B cell (primary cell): ENCODE results near the gene WFDC1. TPM values are rescaled to one million over a fixed set of nuclear protein-coding genes. Genes with fewer than 3 reads are reported as not detected.

Source experiments
- ATAC-seq: fragments of 200-7000 bp; cut with Tn5 transposase; one replicate; pipeline ENCODE4 v1.10.0; 2021; ENCODE audit warnings: low read depth, mild to moderate bottlenecking, moderate number of reproducible peaks, moderate library complexity
- CTCF ChIA-PET: fragments of 350-600 bp; sonication (Branson Sonifier 250); formaldehyde crosslinking; loops from one replicate; lab custom pipeline; 2021; ENCODE audit warnings: antibody characterized with exemption, inconsistent platforms; lab: Charles Lee
- POLR2A ChIA-PET: fragments of 350-600 bp; sonication (Branson Sonifier 250); formaldehyde crosslinking; loops from one replicate; lab custom pipeline; 2021; ENCODE audit warnings: antibody characterized with exemption; lab: Charles Lee
- DNase-seq: peaks from one replicate; pipeline ENCODE4 v3.0.0; 2013
- H2AFZ ChIP-seq: 2 replicates; pipeline ENCODE4 v1.6.1; 2012; ENCODE audit warnings: mild to moderate bottlenecking, low read depth, low read length; ENCODE audit not compliant: insufficient read depth, poor library complexity, severe bottlenecking
- H3K27ac ChIP-seq, 2 donors: 1 replicate in 1 of 2; 2 replicates in 1 of 2; pipeline ENCODE4 v1.5.1; 2012 to 2013; ENCODE audit warnings: low read length in 2 of 2, mild to moderate bottlenecking in 2 of 2, moderate library complexity in 1 of 2
- H3K27me3 ChIP-seq, 4 experiments: fragments of 200-600 bp in 1 of 4; sonication (generic) in 1 of 4; replicated peaks in 1 of 4; 1 replicate in 2 of 4; 2 replicates in 2 of 4; pipeline versions ENCODE4 v1.6.1 to v1.7.0; 2013 to 2016; ENCODE audit warnings: low read length in 3 of 4, mild to moderate bottlenecking in 2 of 4, mixed read lengths in 1 of 4, moderate library complexity in 1 of 4; ENCODE audit not compliant: insufficient read depth in 4 of 4, control insufficient read depth in 3 of 4; ENCODE audit errors: control extremely low read depth in 1 of 4
- H3K36me3 ChIP-seq, 2 experiments: replicated peaks in 1 of 2; 1 replicate in 1 of 2; 2 replicates in 1 of 2; pipeline versions ENCODE4 v1.6.1 to v1.7.1; 2013; ENCODE audit warnings: low read length in 1 of 2; ENCODE audit not compliant: insufficient read depth in 2 of 2, control insufficient read depth in 1 of 2; ENCODE audit errors: control extremely low read depth in 1 of 2, extremely low read depth in 1 of 2
- H3K4me1 ChIP-seq, 2 donors: fragments of 200-600 bp in 1 of 2; sonication (generic) in 1 of 2; 1 replicate in 1 of 2; 2 replicates in 1 of 2; pipeline versions ENCODE4 v1.5.1 to v1.6.1; 2013 to 2017; ENCODE audit warnings: low read length in 2 of 2; ENCODE audit not compliant: control insufficient read depth in 2 of 2, insufficient read depth in 2 of 2
- H3K4me2 ChIP-seq: replicated peaks from 2 replicates; pipeline ENCODE3; 2012; ENCODE audit warnings: mild to moderate bottlenecking, low read depth, low read length; ENCODE audit not compliant: poor library complexity, severe bottlenecking
- H3K4me3 ChIP-seq, 5 experiments: fragments of 200-600 bp in 1 of 5; sonication (generic) in 1 of 5; 1 replicate in 3 of 5; 2 replicates in 2 of 5; pipeline versions ENCODE4 v1.5.1 to v1.7.0; 2011 to 2016; ENCODE audit warnings: low read length in 4 of 5, mild to moderate bottlenecking in 4 of 5, low read depth in 2 of 5, control low read depth in 1 of 5, moderate library complexity in 1 of 5; ENCODE audit not compliant: insufficient read depth in 1 of 5; ENCODE audit errors: control extremely low read depth in 1 of 5, extremely low read depth in 1 of 5
- H3K79me2 ChIP-seq: fragments of 200-600 bp; sonication (generic); one replicate; pipeline ENCODE4 v1.6.0; 2016; ENCODE audit warnings: low read length; ENCODE audit not compliant: control insufficient read depth, insufficient read depth
- H3K9ac ChIP-seq: fragments of 200-600 bp; sonication (generic); 2 replicates; pipeline ENCODE4 v1.6.1; 2017; ENCODE audit warnings: mild to moderate bottlenecking, low read length, moderate library complexity
- H3K9me3 ChIP-seq, 3 donors: one replicate each; pipeline versions ENCODE4 v1.6.1 to v1.7.1; 2013; ENCODE audit warnings: low read length in 2 of 3; ENCODE audit not compliant: control insufficient read depth in 2 of 3, insufficient read depth in 1 of 3; ENCODE audit errors: control extremely low read depth in 1 of 3
- H4K20me1 ChIP-seq: 2 replicates; pipeline ENCODE4 v1.6.0; 2012; ENCODE audit warnings: mild to moderate bottlenecking, low read length; ENCODE audit not compliant: insufficient read depth, control insufficient read depth, poor library complexity, severe bottlenecking
- H3K27ac Mint-ChIP-seq: one replicate; pipeline ENCODE4 v1.8.0; 2021; ENCODE audit warnings: mixed read lengths
- H3K27me3 Mint-ChIP-seq: one replicate; pipeline ENCODE4 v1.8.0; 2021; ENCODE audit warnings: mixed read lengths
- H3K4me1 Mint-ChIP-seq: one replicate; pipeline ENCODE4 v1.8.0; 2021; ENCODE audit warnings: mixed read lengths
- H3K4me3 Mint-ChIP-seq: one replicate; pipeline ENCODE4 v1.8.0; 2021; ENCODE audit warnings: mixed read lengths
- H3K9me3 Mint-ChIP-seq: one replicate; pipeline ENCODE4 v1.8.0; 2022; ENCODE audit warnings: mixed read lengths; ENCODE audit not compliant: insufficient read depth
- EZH2 ChIP-seq: IDR thresholded peaks from 2 replicates; pipeline ENCODE4 v1.6.1; 2012; ENCODE audit warnings: borderline replicate concordance, low read depth, mild to moderate bottlenecking, moderate library complexity, low read length; ENCODE audit not compliant: insufficient read depth, poor library complexity, severe bottlenecking
- WGBS: methylation state at CpG from one replicate; pipeline ENCODE4 v1.1.5; 2013; ENCODE audit warnings: missing lambda C conversion rate; ENCODE audit not compliant: insufficient coverage; 5-methylcytosine and 5-hydroxymethylcytosine counted together
- intact Hi-C: fragments of 100-400 bp; cut with micrococcal nuclease; formaldehyde crosslinking; loops from one replicate; pipeline ENCODE4 v1.10.0; 2022
- polyA plus RNA-seq: library from polyadenylated mRNA; depleted of rRNA; stranded (reverse); fragments of >200 nt; gene quantifications from 2 replicates; pipeline ENCODE4 v1.2.3, GENCODE V29; 2012
- total RNA-seq, 2 donors: library from RNA; stranded (reverse); fragments of 120-200 nt in 1 of 2; gene quantifications; 1 replicate in 1 of 2; 2 replicates in 1 of 2; pipeline versions ENCODE4 v1.2.3 to v1.2.4, GENCODE V29; 2013 to 2022
- TF ChIP-seq, protein P1 (sequence below): fragments of 200-600 bp; IDR thresholded peaks from one replicate; pipeline ENCODE4 v1.8.0; 2022; ENCODE audit warnings: antibody characterized with exemption, mild to moderate bottlenecking

Gene WFDC1
- total and polyA plus RNA-seq, 2 donors (not counting 1 experiment from before 2014, with no cell fraction given) = not detected

- no peak overlapping the region for H2AFZ ChIP-seq
- H3K4me2 ChIP-seq = no peak overlapping the region
- H3K9me3 ChIP-seq = no peaks in the 10 kb centered on the region
- ChIA-PET POLR2A (no interaction called here), CTCF (no interaction called here)
- 69% methylated on average over 6 of the region's 11 CpGs for WGBS
- DNase-seq = no peak
- Mint-ChIP-seq H3K27me3 (peaks cover 51% of the 10 kb centered on the region), H3K4me1 (peaks cover 5% of the 10 kb centered on the region), H3K9me3 (no peaks in the 10 kb centered on the region), H3K27ac (no peak overlapping the region), H3K4me3 (no peak overlapping the region)
- H3K27ac ChIP-seq = no peak overlapping the region
- no peak for ATAC-seq
- no peak overlapping the region for H3K9ac ChIP-seq
- peaks cover 0 to 39% (median 2%) of the 10 kb centered on the region in 4 experiments for H3K27me3 ChIP-seq
- intact Hi-C loops = no loop called here
- no peaks in the 10 kb centered on the region for H4K20me1 ChIP-seq
- no peak overlapping the region for H3K4me3 ChIP-seq
- H3K4me1 ChIP-seq = no peaks in the 10 kb centered on the region
- no peaks in the 10 kb centered on the region for H3K36me3 ChIP-seq
- no peaks in the 10 kb centered on the region for H3K79me2 ChIP-seq
- TF ChIP-seq, protein P1, sequence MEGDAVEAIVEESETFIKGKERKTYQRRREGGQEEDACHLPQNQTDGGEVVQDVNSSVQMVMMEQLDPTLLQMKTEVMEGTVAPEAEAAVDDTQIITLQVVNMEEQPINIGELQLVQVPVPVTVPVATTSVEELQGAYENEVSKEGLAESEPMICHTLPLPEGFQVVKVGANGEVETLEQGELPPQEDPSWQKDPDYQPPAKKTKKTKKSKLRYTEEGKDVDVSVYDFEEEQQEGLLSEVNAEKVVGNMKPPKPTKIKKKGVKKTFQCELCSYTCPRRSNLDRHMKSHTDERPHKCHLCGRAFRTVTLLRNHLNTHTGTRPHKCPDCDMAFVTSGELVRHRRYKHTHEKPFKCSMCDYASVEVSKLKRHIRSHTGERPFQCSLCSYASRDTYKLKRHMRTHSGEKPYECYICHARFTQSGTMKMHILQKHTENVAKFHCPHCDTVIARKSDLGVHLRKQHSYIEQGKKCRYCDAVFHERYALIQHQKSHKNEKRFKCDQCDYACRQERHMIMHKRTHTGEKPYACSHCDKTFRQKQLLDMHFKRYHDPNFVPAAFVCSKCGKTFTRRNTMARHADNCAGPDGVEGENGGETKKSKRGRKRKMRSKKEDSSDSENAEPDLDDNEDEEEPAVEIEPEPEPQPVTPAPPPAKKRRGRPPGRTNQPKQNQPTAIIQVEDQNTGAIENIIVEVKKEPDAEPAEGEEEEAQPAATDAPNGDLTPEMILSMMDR = no peak
- TF ChIP-seq EZH2 = no peak
Observed at GRCh38 chr16:84369938-84370627, 75.4 kb downstream of the WFDC1 start.

DNA sequence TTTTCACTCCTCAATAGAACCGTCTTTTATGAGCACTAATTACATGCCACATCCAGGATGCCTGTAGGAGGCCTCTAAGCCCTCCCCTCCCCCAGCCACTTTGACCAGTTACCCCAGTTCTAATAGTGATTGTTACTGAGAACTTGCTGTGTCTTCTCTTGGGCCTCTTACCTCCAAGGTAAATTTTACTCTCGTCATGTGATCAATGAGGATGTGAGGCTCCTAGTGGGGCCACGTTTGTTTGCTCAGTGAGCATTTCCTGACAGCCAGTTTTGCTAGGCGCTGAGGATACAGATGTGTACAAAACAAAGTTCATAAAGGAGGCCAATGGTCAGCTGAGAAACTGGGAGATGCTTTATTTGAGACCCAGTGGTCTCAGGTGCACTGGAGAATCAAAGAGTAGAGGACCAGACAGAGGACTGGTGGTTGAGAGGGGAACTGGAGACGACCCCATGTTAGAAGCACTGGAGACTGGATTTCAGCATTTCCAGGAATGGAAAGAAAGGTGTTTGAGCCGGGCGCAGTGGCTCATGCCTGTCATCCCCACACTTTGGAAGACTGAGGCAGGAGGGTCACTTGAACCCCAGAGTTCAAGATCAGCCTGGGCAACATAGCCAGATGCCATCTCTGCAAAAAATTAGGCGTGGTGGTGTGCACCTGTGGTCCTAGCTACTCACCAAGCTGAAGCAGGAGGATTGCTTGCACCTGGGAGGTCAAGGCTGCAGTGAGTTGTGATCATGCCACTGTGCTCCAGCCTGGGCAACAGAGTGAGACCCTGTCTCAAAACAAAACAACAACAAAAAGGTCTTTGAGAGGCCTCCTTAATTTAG, 76.3 kb downstream of the WFDC1 start:
- ATAC-seq = no peak
- WGBS = 77% methylated on average over 7 of the region's 8 CpGs
- H4K20me1 ChIP-seq = no peaks in the 10 kb centered on the region
- no peaks in the 10 kb centered on the region for H3K9me3 ChIP-seq
- ChIA-PET POLR2A (no interaction called here), CTCF (no interaction called here)
- H3K27me3 ChIP-seq = peaks cover 0 to 37% (median 2%) of the 10 kb centered on the region in 4 experiments
- no peak for DNase-seq
- H3K4me2 ChIP-seq = no peak overlapping the region
- no peaks in the 10 kb centered on the region for H3K4me1 ChIP-seq
- no peak overlapping the region for H3K9ac ChIP-seq
- H3K4me3 Mint-ChIP-seq = no peak overlapping the region
- TF ChIP-seq EZH2 = no peak
- TF ChIP-seq, protein P1 = no peak
- intact Hi-C loops = no loop called here
- no peak overlapping the region for H3K27ac ChIP-seq
- no peak overlapping the region for H3K27ac Mint-ChIP-seq
- H3K79me2 ChIP-seq = no peaks in the 10 kb centered on the region
- peaks cover 50% of the 10 kb centered on the region for H3K27me3 Mint-ChIP-seq
- no peak overlapping the region for H3K4me3 ChIP-seq
- H3K9me3 Mint-ChIP-seq = no peaks in the 10 kb centered on the region
- no peaks in the 10 kb centered on the region for H3K36me3 ChIP-seq
- peaks cover 5% of the 10 kb centered on the region for H3K4me1 Mint-ChIP-seq
- no peak overlapping the region for H2AFZ ChIP-seq
